Measurements from ENCODE around the gene ADAM23. TPM values are rescaled to one million over a fixed set of nuclear protein-coding genes. Genes with fewer than 3 reads are reported as not detected.

Gene ADAM23
- total and polyA plus RNA-seq, 8 donors, result 0.85 to 3.9 (median 1.4) TPM; not detected in 1

DNA sequence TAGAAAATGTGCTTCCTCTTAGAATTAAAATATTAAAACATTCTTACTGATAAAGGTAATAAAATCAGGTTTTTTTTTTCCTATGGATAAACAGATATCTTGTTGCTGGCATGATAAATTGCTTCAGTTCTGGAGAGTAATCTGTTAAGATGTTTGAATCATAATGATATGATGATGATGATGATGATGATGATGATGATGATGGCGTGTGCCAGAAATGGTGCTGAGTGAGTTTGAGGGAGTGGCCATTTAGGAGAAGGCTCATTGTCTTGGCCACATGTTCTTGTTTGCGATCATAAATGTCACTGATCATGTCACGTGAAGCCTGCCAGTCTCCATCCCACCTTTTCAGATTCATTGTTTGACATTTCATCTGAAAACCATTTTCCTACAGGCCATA is 35.0 kb downstream of the ADAM23 start:
- no peaks in the 10 kb centered on the region for H3K27me3 ChIP-seq
- intact Hi-C loops (cut with DNase I; ENCODE audit: low total_unique reads), result no loop called here
- H3K36me3 ChIP-seq, result no peaks in the 10 kb centered on the region
- H3K4me1 ChIP-seq, result no peaks in the 10 kb centered on the region
- TF ChIP-seq POLR2AphosphoS5 (IDR thresholded peaks at IDR 0.05) (no peak), POLR2A (IDR thresholded peaks at IDR 0.05) (no peak), EP300 (IDR thresholded peaks at IDR 0.05) (no peak)
- TF ChIP-seq, protein P1, sequence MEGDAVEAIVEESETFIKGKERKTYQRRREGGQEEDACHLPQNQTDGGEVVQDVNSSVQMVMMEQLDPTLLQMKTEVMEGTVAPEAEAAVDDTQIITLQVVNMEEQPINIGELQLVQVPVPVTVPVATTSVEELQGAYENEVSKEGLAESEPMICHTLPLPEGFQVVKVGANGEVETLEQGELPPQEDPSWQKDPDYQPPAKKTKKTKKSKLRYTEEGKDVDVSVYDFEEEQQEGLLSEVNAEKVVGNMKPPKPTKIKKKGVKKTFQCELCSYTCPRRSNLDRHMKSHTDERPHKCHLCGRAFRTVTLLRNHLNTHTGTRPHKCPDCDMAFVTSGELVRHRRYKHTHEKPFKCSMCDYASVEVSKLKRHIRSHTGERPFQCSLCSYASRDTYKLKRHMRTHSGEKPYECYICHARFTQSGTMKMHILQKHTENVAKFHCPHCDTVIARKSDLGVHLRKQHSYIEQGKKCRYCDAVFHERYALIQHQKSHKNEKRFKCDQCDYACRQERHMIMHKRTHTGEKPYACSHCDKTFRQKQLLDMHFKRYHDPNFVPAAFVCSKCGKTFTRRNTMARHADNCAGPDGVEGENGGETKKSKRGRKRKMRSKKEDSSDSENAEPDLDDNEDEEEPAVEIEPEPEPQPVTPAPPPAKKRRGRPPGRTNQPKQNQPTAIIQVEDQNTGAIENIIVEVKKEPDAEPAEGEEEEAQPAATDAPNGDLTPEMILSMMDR (IDR thresholded peaks at IDR 0.05), result no peak
- 82 to 88% (median 86%) methylated on average over 3 of the region's 3 CpGs for WGBS, 5 donors
- no peak for DNase-seq
- H3K27ac ChIP-seq, result no peak overlapping the region
- H3K9me3 ChIP-seq, result no peaks in the 10 kb centered on the region
- H3K4me3 ChIP-seq, result no peak overlapping the region

DNA sequence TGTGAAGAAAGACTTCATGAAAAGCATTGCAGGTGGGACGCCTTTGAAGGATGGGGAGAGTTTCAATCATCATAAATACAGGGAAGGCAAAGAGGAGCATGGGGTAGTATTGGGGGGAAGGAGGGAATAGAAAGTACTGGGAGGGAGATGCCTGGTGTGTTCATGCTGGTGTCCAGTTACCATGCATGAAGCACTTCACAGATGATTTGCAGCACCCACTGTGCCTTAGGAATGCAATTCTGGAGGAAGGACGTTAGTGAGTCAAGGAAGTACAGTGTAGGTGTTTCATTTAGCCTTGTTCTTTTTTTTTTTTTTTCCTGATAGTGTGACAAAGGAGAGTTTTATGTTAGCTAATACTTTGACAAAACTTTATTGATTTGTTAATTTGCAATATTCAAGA is 36.8 kb downstream of the ADAM23 start:
- Histone ChIP-seq H3K27me3 (no peaks in the 10 kb centered on the region), H3K27ac (no peak overlapping the region), H3K36me3 (no peaks in the 10 kb centered on the region), H3K9me3 (peaks cover 0 to 4% (median 0%) of the 10 kb centered on the region in 4 donors), H3K4me1 (no peaks in the 10 kb centered on the region), H3K4me3 (no peak overlapping the region)
- DNase-seq, result no peak
- 29 to 48% (median 40%) methylated on average over 2 of the region's 2 CpGs for WGBS, 5 donors
- intact Hi-C loops (cut with DNase I; ENCODE audit: low total_unique reads), result no loop called here
- TF ChIP-seq, protein P1 (IDR thresholded peaks at IDR 0.05), result no peak
- no peak for TF ChIP-seq EP300 (IDR thresholded peaks at IDR 0.05)
- TF ChIP-seq POLR2AphosphoS5 (IDR thresholded peaks at IDR 0.05), result no peak
- TF ChIP-seq POLR2A (IDR thresholded peaks at IDR 0.05), result no peak

DNA sequence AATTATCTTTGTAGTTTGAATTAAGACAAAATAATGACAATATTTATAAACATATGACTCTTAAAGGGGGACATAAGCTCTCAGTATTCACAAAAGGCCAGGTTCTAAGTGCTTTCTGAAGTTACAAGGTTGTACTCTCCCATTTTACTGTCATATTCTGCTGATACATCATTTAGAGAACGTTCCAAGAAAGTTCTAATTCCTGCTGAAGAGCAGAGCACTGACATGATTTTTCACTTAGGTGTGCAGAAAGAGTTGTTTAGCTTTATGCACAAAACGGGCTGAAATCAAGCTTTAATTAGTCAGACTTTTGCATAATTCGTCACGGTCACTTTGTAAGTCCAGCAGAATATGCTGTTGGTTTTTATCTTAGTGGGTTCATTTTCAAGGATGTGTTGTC is 37.3 kb downstream of the ADAM23 start:
- no peaks in the 10 kb centered on the region for H3K36me3 ChIP-seq
- no peaks in the 10 kb centered on the region for H3K27me3 ChIP-seq
- H3K27ac ChIP-seq, result no peak overlapping the region
- TF ChIP-seq POLR2A (IDR thresholded peaks at IDR 0.05), result no peak
- TF ChIP-seq, protein P1 (IDR thresholded peaks at IDR 0.05), result no peak
- TF ChIP-seq POLR2AphosphoS5 (IDR thresholded peaks at IDR 0.05), result no peak
- no peak for TF ChIP-seq EP300 (IDR thresholded peaks at IDR 0.05)
- peaks cover 0 to 4% (median 0%) of the 10 kb centered on the region in 4 donors for H3K9me3 ChIP-seq
- DNase-seq, result no peak
- intact Hi-C loops (cut with DNase I; ENCODE audit: low total_unique reads), result no loop called here
- no peaks in the 10 kb centered on the region for H3K4me1 ChIP-seq
- 66 to 75% (median 73%) methylated on average over 4 of the region's 4 CpGs for WGBS, 5 donors
- no peak overlapping the region for H3K4me3 ChIP-seq

DNA sequence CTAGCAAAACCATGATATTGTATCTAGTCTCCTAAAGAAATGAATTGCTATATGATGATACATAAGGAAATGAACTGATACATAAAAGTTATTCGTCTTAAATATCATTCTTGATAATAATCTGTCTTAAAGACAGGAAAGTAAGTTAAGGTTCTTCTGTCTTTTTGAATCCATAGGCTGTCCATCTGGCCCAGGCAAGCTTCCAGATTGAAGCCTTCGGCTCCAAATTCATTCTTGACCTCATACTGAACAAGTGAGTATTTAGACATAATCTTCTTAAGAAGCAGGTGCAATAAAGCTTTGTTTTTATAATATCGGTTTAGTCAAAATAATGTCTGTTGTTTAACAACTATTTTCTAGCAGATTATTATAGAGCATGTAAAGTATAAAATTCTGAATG is 37.7 kb downstream of the ADAM23 start:
- H3K36me3 ChIP-seq, result no peaks in the 10 kb centered on the region
- no peaks in the 10 kb centered on the region for H3K27me3 ChIP-seq
- H3K27ac ChIP-seq, result no peak overlapping the region
- H3K9me3 ChIP-seq, result peaks cover 0 to 4% (median 0%) of the 10 kb centered on the region in 4 donors
- no peaks in the 10 kb centered on the region for H3K4me1 ChIP-seq
- TF ChIP-seq EP300 (IDR thresholded peaks at IDR 0.05), result no peak
- no peak for TF ChIP-seq POLR2AphosphoS5 (IDR thresholded peaks at IDR 0.05)
- no peak for TF ChIP-seq POLR2A (IDR thresholded peaks at IDR 0.05)
- TF ChIP-seq, protein P1 (IDR thresholded peaks at IDR 0.05), result no peak
- 76 to 89% (median 81%) methylated on average over 3 of the region's 3 CpGs for WGBS, 5 donors
- intact Hi-C loops (cut with DNase I; ENCODE audit: low total_unique reads), result no loop called here
- no peak overlapping the region for H3K4me3 ChIP-seq
- DNase-seq, result no peak
